HCT116 (cell line): ENCODE measurements around the gene SP110. TPM values are rescaled to one million over a fixed set of nuclear protein-coding genes. Genes with fewer than 3 reads are reported as not detected.
A peak's percentile ranks its signal among the peaks of the same experiment; 100 is the strongest.

Experiments used
- ATAC-seq: fragments of 200-7000 bp; cut with Tn5 transposase; 2 replicates; pipeline ENCODE4 v1.9.1; 2020; ENCODE audit warnings: mild to moderate bottlenecking, moderate library complexity
- Bru-seq: library from RNA; stranded (reverse); fragments of 400-500 nt; gene quantifications from one replicate; lab custom pipeline; 2021; lab: Mats Ljungman, UMichigan
- BruChase-seq, 2 experiments: library from RNA; stranded (reverse); fragments of 400-500 nt; gene quantifications; one replicate each; lab custom pipeline; 2021; lab: Mats Ljungman, UMichigan
- BruUV-seq: library from RNA; stranded (reverse); fragments of 400-500 nt; replicated peaks from 2 replicates; lab custom pipeline; 2021; lab: Mats Ljungman, UMichigan
- CTCF ChIA-PET: fragments of 300-600 bp; sonication (Branson Sonifier 250); formaldehyde crosslinking; loops from one replicate; lab custom pipeline; 2021; ENCODE audit warnings: antibody characterized with exemption; lab: Charles Lee
- POLR2A ChIA-PET: fragments of 300-600, 350-600 bp; sonication (Branson Sonifier 250); formaldehyde crosslinking; loops from one replicate; lab custom pipeline; 2021; ENCODE audit warnings: antibody characterized with exemption; lab: Charles Lee
- RAD21 ChIA-PET, 2 experiments: fragments of 300-600 bp; sonication (Branson Sonifier 250); formaldehyde crosslinking; loops; one replicate each; lab custom pipeline; 2023; ENCODE audit warnings: low total read pairs in 2 of 2; ENCODE audit not compliant: uncharacterized antibody in 2 of 2, unreplicated experiment in 2 of 2, low non-redundant PET in 1 of 2; lab: Charles Lee
- DNase-seq: peaks from one replicate; pipeline ENCODE4 v3.0.0-alpha.2; 2010; ENCODE audit warnings: low read depth, low spot score
- H2AFZ ChIP-seq: fragments of 200-600 bp; shearing (Covaris generic), sonication (generic); 2 replicates; pipeline ENCODE4 v1.6.1; 2017; ENCODE audit warnings: low read depth, mixed run types, mixed read lengths, antibody characterized with exemption, low read length; ENCODE audit not compliant: poor library complexity, severe bottlenecking
- H3K27ac ChIP-seq: 2 replicates; pipeline ENCODE4 v1.5.1; 2012; ENCODE audit warnings: low read depth, low read length
- H3K27me3 ChIP-seq: fragments of 200-600 bp; sonication (generic); 2 replicates; pipeline ENCODE4 v1.6.1; 2016; ENCODE audit warnings: mixed run types, low read length, mixed read lengths; ENCODE audit not compliant: insufficient read depth
- H3K36me3 ChIP-seq, 2 experiments: fragments of 200-500 bp in 1 of 2; fragments of 200-600 bp in 1 of 2; sonication (Bioruptor generic) in 1 of 2; sonication (generic) in 1 of 2; 2 replicates each; pipeline versions ENCODE4 v1.5.1 to v1.6.1; 2014 to 2016; ENCODE audit warnings: low read length in 2 of 2, inconsistent platforms in 1 of 2, mixed read lengths in 1 of 2, mixed run types in 1 of 2; ENCODE audit not compliant: insufficient read depth in 2 of 2, control insufficient read depth in 1 of 2
- H3K4me1 ChIP-seq, 2 experiments: fragments of 200-600 bp in 1 of 2; sonication (generic) in 1 of 2; 2 replicates each; pipeline versions ENCODE4 v1.5.1 to v1.6.1; 2012 to 2017; ENCODE audit warnings: low read length in 2 of 2, inconsistent platforms in 1 of 2, mild to moderate bottlenecking in 1 of 2, mixed read lengths in 1 of 2, mixed run types in 1 of 2, moderate library complexity in 1 of 2; ENCODE audit not compliant: insufficient read depth in 2 of 2, control insufficient read depth in 1 of 2
- H3K4me2 ChIP-seq: fragments of 200-600 bp; sonication (generic); 2 replicates; pipeline ENCODE4 v1.6.1; 2017; ENCODE audit warnings: mixed run types, low read length, mixed read lengths
- H3K4me3 ChIP-seq, 2 experiments: fragments of 200-600 bp in 1 of 2; sonication (generic) in 1 of 2; replicated peaks in 1 of 2; 2 replicates each; pipeline ENCODE4 v1.5.1; 2011 to 2016; ENCODE audit warnings: low read length in 2 of 2, control low read depth in 1 of 2, low read depth in 1 of 2, mild to moderate bottlenecking in 1 of 2, mixed read lengths in 1 of 2, mixed run types in 1 of 2
- H3K79me2 ChIP-seq: fragments of 200-600 bp; sonication (generic); 2 replicates; pipeline ENCODE4 v1.6.1; 2017; ENCODE audit warnings: mild to moderate bottlenecking, mixed run types, low read length, moderate library complexity, mixed read lengths; ENCODE audit not compliant: insufficient read depth
- H3K9ac ChIP-seq: fragments of 200-600 bp; sonication (generic); 2 replicates; pipeline ENCODE4 v1.6.1; 2016; ENCODE audit warnings: low read length, mixed read lengths
- H3K9me2 ChIP-seq: fragments of 200-600 bp; sonication (generic), shearing (Covaris generic); 2 replicates; pipeline ENCODE4 v1.6.1; 2017; ENCODE audit warnings: mixed run types, mild to moderate bottlenecking, moderate library complexity; ENCODE audit not compliant: insufficient read depth
- H3K9me3 ChIP-seq, 2 experiments: fragments of 200-500 bp in 1 of 2; fragments of 200-600 bp in 1 of 2; sonication (Bioruptor generic) in 1 of 2; sonication (generic) in 1 of 2; 2 replicates each; pipeline ENCODE4 v1.6.1; 2014 to 2017; ENCODE audit warnings: low read length in 2 of 2, mixed read lengths in 2 of 2, inconsistent platforms in 1 of 2, low read depth in 1 of 2, mild to moderate bottlenecking in 1 of 2, mixed run types in 1 of 2, moderate library complexity in 1 of 2; ENCODE audit not compliant: control insufficient read depth in 1 of 2, insufficient read depth in 1 of 2
- H4K20me1 ChIP-seq: fragments of 200-600 bp; sonication (generic), shearing (Covaris generic); 2 replicates; pipeline ENCODE4 v1.6.1; 2017; ENCODE audit warnings: mixed run types, mild to moderate bottlenecking, moderate library complexity; ENCODE audit not compliant: insufficient read depth
- CBX3 ChIP-seq: IDR thresholded peaks from 2 replicates; pipeline ENCODE4 v1.6.1; 2012; ENCODE audit warnings: low read depth
- ELF1 ChIP-seq: IDR thresholded peaks from 2 replicates; pipeline ENCODE4 v1.6.1; 2012; ENCODE audit warnings: low read depth, borderline replicate concordance
- EZH2 ChIP-seq: fragments of 200-600 bp; sonication (generic); IDR thresholded peaks from 2 replicates; pipeline ENCODE4 v1.6.1; 2017; ENCODE audit warnings: antibody characterized with exemption, mixed run types
- EZH2phosphoT487 ChIP-seq: fragments of 200-600 bp; IDR thresholded peaks from 2 replicates; pipeline ENCODE4 v1.6.1; 2018; ENCODE audit warnings: antibody characterized with exemption, borderline replicate concordance
- FOSL1 ChIP-seq: IDR thresholded peaks from 2 replicates; pipeline ENCODE4 v1.6.1; 2012; ENCODE audit warnings: low read depth
- JUND ChIP-seq: IDR thresholded peaks from 2 replicates; pipeline ENCODE4 v1.6.1; 2012
- POLR2A ChIP-seq: IDR thresholded peaks from 2 replicates; pipeline ENCODE4 v1.7.0; 2011; ENCODE audit warnings: borderline replicate concordance; ENCODE audit not compliant: insufficient read depth, insufficient read length; ENCODE audit errors: extremely low read depth
- POLR2AphosphoS5 ChIP-seq: IDR thresholded peaks from 2 replicates; pipeline ENCODE4 v1.6.1; 2011; ENCODE audit warnings: mild to moderate bottlenecking, low read depth, low read length, moderate library complexity
- RAD21 ChIP-seq: IDR thresholded peaks from 2 replicates; pipeline ENCODE4 v1.6.1; 2012; ENCODE audit warnings: low read depth, mild to moderate bottlenecking
- SIN3A ChIP-seq: IDR thresholded peaks from 2 replicates; pipeline ENCODE4 v1.6.1; 2012; ENCODE audit warnings: low read depth
- SP1 ChIP-seq: IDR thresholded peaks from 2 replicates; pipeline ENCODE4 v1.6.1; 2012; ENCODE audit warnings: low read depth
- YY1 ChIP-seq: IDR thresholded peaks from 2 replicates; pipeline ENCODE4 v1.6.1; 2011; ENCODE audit warnings: low read length, low read depth, moderate library complexity, mild to moderate bottlenecking; ENCODE audit not compliant: insufficient replicate concordance; ENCODE audit errors: extremely low read depth
- ZFX ChIP-seq: fragments of 450-650 bp; IDR thresholded peaks from 2 replicates; pipeline ENCODE4 v1.6.1; 2017
- intact Hi-C: fragments of 100-400 bp; cut with micrococcal nuclease; formaldehyde crosslinking; loops from 2 replicates; pipeline ENCODE4 v1.10.0; 2022
- long read RNA-seq: library from polyadenylated mRNA; unstranded; transcript quantifications from one replicate; pipeline ENCODE4 v2.0.0, GENCODE V29; 2021; ENCODE audit not compliant: unreplicated experiment
- polyA plus RNA-seq: library from polyadenylated mRNA; unstranded; fragments of >200 nt; gene quantifications from 2 replicates; pipeline ENCODE4 v1.2.1, GENCODE V29; 2012; ENCODE audit warnings: missing spikeins
- total RNA-seq: library from RNA; stranded (reverse); gene quantifications from one replicate; pipeline ENCODE4 v1.2.1, GENCODE V29; 2021; ENCODE audit not compliant: unreplicated experiment
- TF ChIP-seq, protein P1 (sequence below): IDR thresholded peaks from 2 replicates; pipeline ENCODE4 v1.6.1; 2011; ENCODE audit warnings: mild to moderate bottlenecking, low read length, moderate library complexity; ENCODE audit not compliant: insufficient replicate concordance; ENCODE audit errors: extremely low read depth
- TF ChIP-seq, protein P2 (sequence below): IDR thresholded peaks from 2 replicates; pipeline ENCODE4 v1.6.1; 2012
- TF ChIP-seq, protein P3 (sequence below): IDR thresholded peaks from 2 replicates; pipeline ENCODE4 v1.6.1; 2012; ENCODE audit warnings: low read depth
- TF ChIP-seq, protein P4 (sequence below), 3 experiments: fragments of 200-600 bp in 1 of 3; sonication (generic) in 1 of 3; IDR thresholded peaks in 2 of 3; conservative IDR thresholded peaks in 1 of 3; 2 replicates each; pipeline ENCODE4 v1.5.1; 2012 to 2017; ENCODE audit warnings: low read depth in 2 of 3, low read length in 2 of 3, antibody characterized with exemption in 1 of 3, borderline replicate concordance in 1 of 3, control low read depth in 1 of 3, mild to moderate bottlenecking in 1 of 3, mixed read lengths in 1 of 3, mixed run types in 1 of 3, moderate library complexity in 1 of 3; ENCODE audit not compliant: insufficient read depth in 1 of 3

SP110 gene
- 8.5 TPM for total RNA-seq
- 4.1 and 6.2 TPM in 2 replicates for polyA plus RNA-seq
- percentile 41 among the genes with signal in this experiment for Bru-seq, nascent RNA
- BruChase-seq, experiment 1, labeled RNA remaining after a 6-hour chase: percentile 40 among the genes with signal in this experiment
- BruChase-seq, experiment 2, labeled RNA remaining after a 2-hour chase: percentile 41 among the genes with signal in this experiment
- long read RNA-seq, partial matches to known transcripts: 4 of 6 reads
- long read RNA-seq, other reads (novel, unspliced or antisense): 2 of 6 reads

DNA sequence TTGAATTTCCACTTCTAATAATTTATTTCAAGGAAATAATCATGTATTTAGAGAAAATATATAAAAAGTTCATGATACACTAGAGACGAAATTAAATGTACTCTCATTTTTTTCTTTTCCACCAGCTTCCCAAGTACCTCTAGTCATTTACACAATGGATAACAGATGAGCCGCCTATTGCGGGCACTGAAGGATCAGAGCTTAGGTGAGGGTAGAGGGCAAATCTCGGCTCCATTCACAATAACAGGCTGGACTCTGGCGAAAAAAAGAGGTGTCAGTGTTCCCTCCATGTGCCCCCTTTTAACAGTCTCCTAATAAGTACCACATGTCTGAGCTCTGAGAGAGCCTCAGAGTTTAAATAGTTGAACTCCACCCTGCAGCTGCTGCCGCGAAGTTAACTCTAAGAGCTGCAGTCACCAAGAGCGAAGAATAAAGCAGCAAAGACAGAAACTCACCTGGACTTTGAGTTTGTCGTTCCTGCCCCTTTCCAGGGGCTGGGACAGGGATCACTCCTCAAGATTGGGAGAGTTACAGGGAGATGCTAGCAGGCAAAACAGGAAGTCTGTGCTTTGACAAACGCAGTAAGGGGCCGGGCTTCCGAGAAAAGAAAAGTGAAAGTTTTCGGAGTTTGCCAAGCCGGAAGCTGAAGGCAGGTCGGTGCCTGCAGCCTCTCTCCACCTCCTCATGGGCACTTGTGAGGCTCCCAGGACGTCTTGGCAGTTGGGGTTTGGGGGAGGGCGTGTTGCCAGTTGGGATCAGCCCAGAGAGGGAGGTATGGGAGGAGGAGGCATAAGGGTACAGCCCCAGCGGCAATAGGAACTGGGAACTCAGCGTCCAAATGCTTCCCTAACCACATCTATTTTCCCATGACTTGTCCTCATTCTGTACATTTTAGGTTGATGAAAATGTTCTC lies at the start of gene SP110:
Gene SP110 (minus strand): TSS at position 566 of the 913 bp plus-strand sequence. CDS start 3,057 bp downstream, outside the sequence.
- H4K20me1 ChIP-seq: no peaks in the 10 kb centered on the region
- H2AFZ ChIP-seq: peak within 1 kb of the TSS; percentile 96
- H3K9ac ChIP-seq: peak within 1 kb of the TSS; percentile 59
- H3K27ac ChIP-seq: peak within 1 kb of the TSS; percentile 47
- H3K9me3 ChIP-seq: no peaks in the 10 kb centered on the region
- ATAC-seq (peak; percentile 92), DNase-seq (peak; percentile 31)
- no peaks in the 10 kb centered on the region for H3K27me3 ChIP-seq
- POLR2A ChIA-PET: interaction anchor here (0.7 kb wide), 1 partner anchor 210 kb away, joined by 3 read pairs; no protein-coding TSS in a partner anchor
- CTCF ChIA-PET: no interaction called here
- H3K4me2 ChIP-seq: peak within 1 kb of the TSS; percentile 90
- intact Hi-C loops: no loop called here
- no peaks in the 10 kb centered on the region for H3K36me3 ChIP-seq
- BruUV-seq: TSS peak; percentile 76
- H3K4me1 ChIP-seq: peaks cover 5 to 11% of the 10 kb centered on the region in 2 experiments; a peak in 3 of 4 replicates
- no peaks in the 10 kb centered on the region for H3K9me2 ChIP-seq
- TF ChIP-seq ELF1: peak; percentile 78
- TF ChIP-seq CBX3: peak; percentile 77
- 0 out of 2 replicates have a peak, but pooled peaks have one; percentile 40 for TF ChIP-seq SP1
- TF ChIP-seq, protein P1, sequence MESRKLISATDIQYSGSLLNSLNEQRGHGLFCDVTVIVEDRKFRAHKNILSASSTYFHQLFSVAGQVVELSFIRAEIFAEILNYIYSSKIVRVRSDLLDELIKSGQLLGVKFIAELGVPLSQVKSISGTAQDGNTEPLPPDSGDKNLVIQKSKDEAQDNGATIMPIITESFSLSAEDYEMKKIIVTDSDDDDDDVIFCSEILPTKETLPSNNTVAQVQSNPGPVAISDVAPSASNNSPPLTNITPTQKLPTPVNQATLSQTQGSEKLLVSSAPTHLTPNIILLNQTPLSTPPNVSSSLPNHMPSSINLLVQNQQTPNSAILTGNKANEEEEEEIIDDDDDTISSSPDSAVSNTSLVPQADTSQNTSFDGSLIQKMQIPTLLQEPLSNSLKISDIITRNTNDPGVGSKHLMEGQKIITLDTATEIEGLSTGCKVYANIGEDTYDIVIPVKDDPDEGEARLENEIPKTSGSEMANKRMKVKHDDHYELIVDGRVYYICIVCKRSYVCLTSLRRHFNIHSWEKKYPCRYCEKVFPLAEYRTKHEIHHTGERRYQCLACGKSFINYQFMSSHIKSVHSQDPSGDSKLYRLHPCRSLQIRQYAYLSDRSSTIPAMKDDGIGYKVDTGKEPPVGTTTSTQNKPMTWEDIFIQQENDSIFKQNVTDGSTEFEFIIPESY: no peak
- TF ChIP-seq POLR2A: peak; percentile 51
- TF ChIP-seq, protein P2, sequence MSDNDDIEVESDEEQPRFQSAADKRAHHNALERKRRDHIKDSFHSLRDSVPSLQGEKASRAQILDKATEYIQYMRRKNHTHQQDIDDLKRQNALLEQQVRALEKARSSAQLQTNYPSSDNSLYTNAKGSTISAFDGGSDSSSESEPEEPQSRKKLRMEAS: peak; percentile 77
- TF ChIP-seq RAD21: no peak
- TF ChIP-seq SIN3A: peak; percentile 75; the same call in 1 of the 2 replicates
- TF ChIP-seq JUND: no peak
- TF ChIP-seq EZH2: no peak
- TF ChIP-seq, protein P3, sequence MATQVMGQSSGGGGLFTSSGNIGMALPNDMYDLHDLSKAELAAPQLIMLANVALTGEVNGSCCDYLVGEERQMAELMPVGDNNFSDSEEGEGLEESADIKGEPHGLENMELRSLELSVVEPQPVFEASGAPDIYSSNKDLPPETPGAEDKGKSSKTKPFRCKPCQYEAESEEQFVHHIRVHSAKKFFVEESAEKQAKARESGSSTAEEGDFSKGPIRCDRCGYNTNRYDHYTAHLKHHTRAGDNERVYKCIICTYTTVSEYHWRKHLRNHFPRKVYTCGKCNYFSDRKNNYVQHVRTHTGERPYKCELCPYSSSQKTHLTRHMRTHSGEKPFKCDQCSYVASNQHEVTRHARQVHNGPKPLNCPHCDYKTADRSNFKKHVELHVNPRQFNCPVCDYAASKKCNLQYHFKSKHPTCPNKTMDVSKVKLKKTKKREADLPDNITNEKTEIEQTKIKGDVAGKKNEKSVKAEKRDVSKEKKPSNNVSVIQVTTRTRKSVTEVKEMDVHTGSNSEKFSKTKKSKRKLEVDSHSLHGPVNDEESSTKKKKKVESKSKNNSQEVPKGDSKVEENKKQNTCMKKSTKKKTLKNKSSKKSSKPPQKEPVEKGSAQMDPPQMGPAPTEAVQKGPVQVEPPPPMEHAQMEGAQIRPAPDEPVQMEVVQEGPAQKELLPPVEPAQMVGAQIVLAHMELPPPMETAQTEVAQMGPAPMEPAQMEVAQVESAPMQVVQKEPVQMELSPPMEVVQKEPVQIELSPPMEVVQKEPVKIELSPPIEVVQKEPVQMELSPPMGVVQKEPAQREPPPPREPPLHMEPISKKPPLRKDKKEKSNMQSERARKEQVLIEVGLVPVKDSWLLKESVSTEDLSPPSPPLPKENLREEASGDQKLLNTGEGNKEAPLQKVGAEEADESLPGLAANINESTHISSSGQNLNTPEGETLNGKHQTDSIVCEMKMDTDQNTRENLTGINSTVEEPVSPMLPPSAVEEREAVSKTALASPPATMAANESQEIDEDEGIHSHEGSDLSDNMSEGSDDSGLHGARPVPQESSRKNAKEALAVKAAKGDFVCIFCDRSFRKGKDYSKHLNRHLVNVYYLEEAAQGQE: no peak
- TF ChIP-seq EZH2phosphoT487: no peak
- peak; percentile 4 for TF ChIP-seq YY1
- TF ChIP-seq FOSL1: no peak
- TF ChIP-seq, protein P4, sequence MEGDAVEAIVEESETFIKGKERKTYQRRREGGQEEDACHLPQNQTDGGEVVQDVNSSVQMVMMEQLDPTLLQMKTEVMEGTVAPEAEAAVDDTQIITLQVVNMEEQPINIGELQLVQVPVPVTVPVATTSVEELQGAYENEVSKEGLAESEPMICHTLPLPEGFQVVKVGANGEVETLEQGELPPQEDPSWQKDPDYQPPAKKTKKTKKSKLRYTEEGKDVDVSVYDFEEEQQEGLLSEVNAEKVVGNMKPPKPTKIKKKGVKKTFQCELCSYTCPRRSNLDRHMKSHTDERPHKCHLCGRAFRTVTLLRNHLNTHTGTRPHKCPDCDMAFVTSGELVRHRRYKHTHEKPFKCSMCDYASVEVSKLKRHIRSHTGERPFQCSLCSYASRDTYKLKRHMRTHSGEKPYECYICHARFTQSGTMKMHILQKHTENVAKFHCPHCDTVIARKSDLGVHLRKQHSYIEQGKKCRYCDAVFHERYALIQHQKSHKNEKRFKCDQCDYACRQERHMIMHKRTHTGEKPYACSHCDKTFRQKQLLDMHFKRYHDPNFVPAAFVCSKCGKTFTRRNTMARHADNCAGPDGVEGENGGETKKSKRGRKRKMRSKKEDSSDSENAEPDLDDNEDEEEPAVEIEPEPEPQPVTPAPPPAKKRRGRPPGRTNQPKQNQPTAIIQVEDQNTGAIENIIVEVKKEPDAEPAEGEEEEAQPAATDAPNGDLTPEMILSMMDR (IDR thresholded peaks at IDR 0.05 in 2 of 3, conservative IDR thresholded peaks at IDR 0.05 in 1 of 3; ENCODE audit: borderline replicate concordance in 1 of 3, insufficient read depth in 1 of 3, low read depth in 2 of 3, low read length in 2 of 3): no peak
- no peak for TF ChIP-seq ZFX
- peak; percentile 75 for TF ChIP-seq POLR2AphosphoS5
- RAD21 ChIA-PET: no interaction called here
- H3K4me3 ChIP-seq: peak within 1 kb of the TSS; percentile 69 to 82
- H3K79me2 ChIP-seq: no peaks in the 10 kb centered on the region
